HepG2 (cell line): ENCODE data around the gene GUCY2F. TPM values are rescaled to one million over a fixed set of nuclear protein-coding genes. Genes with fewer than 3 reads are reported as not detected.

Source experiments
- ATAC-seq: fragments of 200-7000 bp; cut with Tn5 transposase; 3 replicates; pipeline ENCODE4 v1.9.1; 2020; ENCODE audit warnings: mild to moderate bottlenecking, moderate library complexity
- BruUV-seq: library from RNA; stranded (reverse); fragments of 400-500 nt; replicated peaks from 2 replicates; lab custom pipeline; 2021; lab: Mats Ljungman, UMichigan
- CTCF ChIA-PET: fragments of 300-600 bp; formaldehyde crosslinking; extraction: SDS; loops from one replicate; lab custom pipeline; 2021; ENCODE audit warnings: low total read pairs, inconsistent platforms, low intra/inter-chr PET ratio; lab: Yijun Ruan, JAX
- POLR2A ChIA-PET: fragments of 350-600 bp; sonication (Branson Sonifier 250); formaldehyde crosslinking; loops from one replicate; lab custom pipeline; 2020; ENCODE audit warnings: antibody characterized with exemption, inconsistent platforms; lab: Yijun Ruan, JAX
- DNase-seq: peaks from one replicate; pipeline ENCODE4 v3.0.0-alpha.2; 2015; ENCODE audit warnings: low spot score
- FAIRE-seq: peaks from 3 replicates; lab custom pipeline; 2011; peaks lifted over from hg19 to GRCh38; lab: Jason Lieb, UNC
- H2AFZ ChIP-seq: one replicate; pipeline ENCODE4 v1.6.1; 2011; ENCODE audit warnings: low read length, inconsistent platforms
- H3K27ac ChIP-seq: fragments of 300-600 bp; 3 replicates; pipeline ENCODE4 v1.8.0; 2011; ENCODE audit warnings: mixed run types, mild to moderate bottlenecking, mixed read lengths, low read length, inconsistent platforms; ENCODE audit not compliant: insufficient read depth; ENCODE audit errors: extremely low read length
- H3K27me3 ChIP-seq, 2 experiments: fragments of 200-600 bp in 1 of 2; 2 replicates in 1 of 2; 3 replicates in 1 of 2; pipeline versions ENCODE4 v1.6.0 to v1.8.0; 2011; ENCODE audit warnings: low read length in 2 of 2, mild to moderate bottlenecking in 2 of 2, moderate library complexity in 2 of 2, inconsistent platforms in 1 of 2; ENCODE audit not compliant: insufficient read depth in 2 of 2, control insufficient read depth in 1 of 2
- H3K36me3 ChIP-seq, 2 experiments: fragments of 200-600 bp in 1 of 2; replicated peaks in 1 of 2; 2 replicates in 1 of 2; 3 replicates in 1 of 2; pipeline versions ENCODE4 v1.5.1 to v1.8.0; 2011; ENCODE audit warnings: low read length in 2 of 2, inconsistent platforms in 1 of 2; ENCODE audit not compliant: insufficient read depth in 2 of 2, control insufficient read depth in 1 of 2
- H3K4me1 ChIP-seq: 2 replicates; pipeline ENCODE4 v1.5.1; 2012; ENCODE audit warnings: low read length, inconsistent platforms; ENCODE audit not compliant: insufficient read depth
- H3K4me2 ChIP-seq: 2 replicates; pipeline ENCODE4 v1.6.0; 2011; ENCODE audit warnings: low read depth, low read length, inconsistent platforms
- H3K4me3 ChIP-seq, 3 experiments: fragments of 200-600 bp in 1 of 3; sonication (generic), shearing (Covaris generic) in 1 of 3; replicated peaks in 1 of 3; 2 replicates each; pipeline ENCODE4 v1.5.1; 2011 to 2016; ENCODE audit warnings: low read length in 3 of 3, inconsistent platforms in 2 of 3, low read depth in 2 of 3, mild to moderate bottlenecking in 2 of 3, control low read depth in 1 of 3, mixed read lengths in 1 of 3; ENCODE audit not compliant: insufficient read depth in 1 of 3
- H3K79me2 ChIP-seq: one replicate; pipeline ENCODE4 v1.6.1; 2011; ENCODE audit warnings: low read length, inconsistent platforms; ENCODE audit not compliant: insufficient read depth
- H3K9ac ChIP-seq: 2 replicates; pipeline ENCODE4 v1.6.0; 2011; ENCODE audit warnings: mild to moderate bottlenecking, low read depth, low read length, inconsistent platforms; ENCODE audit not compliant: insufficient read depth
- H3K9me3 ChIP-seq: 2 replicates; pipeline ENCODE4 v1.5.1; 2012; ENCODE audit warnings: mild to moderate bottlenecking, low read length
- H4K20me1 ChIP-seq: 2 replicates; pipeline ENCODE4 v1.6.0; 2011; ENCODE audit warnings: inconsistent platforms, mild to moderate bottlenecking, low read length, moderate library complexity; ENCODE audit not compliant: insufficient read depth
- NCOR1 ChIP-seq: fragments of 200-600 bp; sonication (generic); IDR thresholded peaks from 2 replicates; pipeline ENCODE4 v1.7.0; 2017; ENCODE audit warnings: antibody characterized with exemption, low read length, borderline replicate concordance
- POLR2AphosphoS5 ChIP-seq: IDR thresholded peaks from 2 replicates; pipeline ENCODE4 v1.6.1; 2012; ENCODE audit warnings: low read depth, low read length
- RARG ChIP-seq: sonication (generic); formaldehyde crosslinking; IDR thresholded peaks from 2 replicates; pipeline ENCODE4 v1.4.0; 2020; ENCODE audit warnings: low read depth, mild to moderate bottlenecking, missing genetic modification reagents
- REL ChIP-seq: sonication (generic); formaldehyde crosslinking; conservative IDR thresholded peaks from 2 replicates; pipeline ENCODE4 v1.8.0; 2022; ENCODE audit warnings: mild to moderate bottlenecking, missing genetic modification reagents, moderate library complexity
- SALL1 ChIP-seq: sonication (generic); formaldehyde crosslinking; IDR thresholded peaks from 2 replicates; pipeline ENCODE4 v1.8.0; 2022; ENCODE audit warnings: mild to moderate bottlenecking, missing genetic modification reagents
- SKI ChIP-seq: fragments of 450-650 bp; IDR thresholded peaks from one replicate; pipeline ENCODE4 v1.6.1; 2018; ENCODE audit warnings: mild to moderate bottlenecking; ENCODE audit not compliant: partially characterized antibody
- TBX2 ChIP-seq: sonication (generic); formaldehyde crosslinking; IDR thresholded peaks from 2 replicates; pipeline ENCODE4 v1.5.0; 2020; ENCODE audit warnings: missing genetic modification reagents, mild to moderate bottlenecking, borderline replicate concordance
- ZMYM4 ChIP-seq: sonication (generic); formaldehyde crosslinking; IDR thresholded peaks from 2 replicates; pipeline ENCODE4 v1.8.1; 2023; ENCODE audit warnings: mild to moderate bottlenecking, missing genetic modification reagents
- ZNF333 ChIP-seq: sonication (generic); formaldehyde crosslinking; IDR thresholded peaks from 2 replicates; pipeline ENCODE4 v1.4.0; 2020; ENCODE audit warnings: mild to moderate bottlenecking, missing genetic modification reagents, borderline replicate concordance
- ZNF34 ChIP-seq: sonication (generic); formaldehyde crosslinking; IDR thresholded peaks from 2 replicates; pipeline ENCODE4 v1.4.0; 2020; ENCODE audit warnings: mild to moderate bottlenecking, missing genetic modification reagents, borderline replicate concordance
- ZNF367 ChIP-seq: sonication (generic); formaldehyde crosslinking; IDR thresholded peaks from 2 replicates; pipeline ENCODE4 v1.4.0; 2020; ENCODE audit warnings: missing genetic modification reagents, borderline replicate concordance
- ZNF605 ChIP-seq: sonication (generic); formaldehyde crosslinking; IDR thresholded peaks from 2 replicates; pipeline ENCODE4 v1.8.0; 2022; ENCODE audit warnings: mild to moderate bottlenecking, missing genetic modification reagents
- ZNF749 ChIP-seq: sonication (generic); formaldehyde crosslinking; IDR thresholded peaks from 2 replicates; pipeline ENCODE4 v1.8.0; 2022; ENCODE audit warnings: mild to moderate bottlenecking, missing genetic modification reagents, moderate library complexity, borderline replicate concordance
- ZNF776 ChIP-seq: sonication (generic); formaldehyde crosslinking; IDR thresholded peaks from 2 replicates; pipeline ENCODE4 v1.4.0; 2020; ENCODE audit warnings: mild to moderate bottlenecking, missing genetic modification reagents
- ZNF841 ChIP-seq: sonication (generic); formaldehyde crosslinking; IDR thresholded peaks from 2 replicates; pipeline ENCODE4 v1.8.1; 2023; ENCODE audit warnings: missing genetic modification reagents, borderline replicate concordance
- WGBS: methylation state at CpG from one replicate; pipeline ENCODE4 v1.1.6; 2017; ENCODE audit warnings: low lambda C conversion rate; 5-methylcytosine and 5-hydroxymethylcytosine counted together
- in situ Hi-C: cut with HindIII; loops from 2 replicates; pipeline ENCODE4 v1.10.0; 2017; ENCODE audit warnings: low pct_unique_long_range_greater_than_20kb; ENCODE audit not compliant: extremely low pct_ligation_motif_present
- intact Hi-C: fragments of 100-400 bp; cut with micrococcal nuclease; formaldehyde crosslinking; loops from one replicate; pipeline ENCODE4 v1.10.0; 2022; ENCODE audit not compliant: unreplicated experiment
- polyA plus RNA-seq, 8 experiments: library from polyadenylated mRNA; depleted of rRNA in 3 of 8; stranded (reverse) in 7 of 8; unstranded in 1 of 8; fragments of >200 nt; fragmentation: Illumina TruSeq in 4 of 8; extraction: Trizol in 4 of 8; gene quantifications; 2 replicates each; pipeline versions ENCODE4 v1.2.1 to v1.2.3, GENCODE V29; 2011 to 2016; ENCODE audit warnings: low read depth in 4 of 8, missing spikeins in 1 of 8, mixed read lengths in 1 of 8; ENCODE audit not compliant: insufficient read depth in 1 of 8
- total RNA-seq, 5 experiments: library from RNA; depleted of rRNA; stranded (reverse); fragments of >200 nt; fragmentation: Illumina TruSeq; extraction: Trizol; gene quantifications; 2 replicates each; pipeline ENCODE4 v1.2.3, GENCODE V29; 2016; ENCODE audit warnings: low read depth in 1 of 5
- TF ChIP-seq, protein P1 (sequence below): IDR thresholded peaks from 2 replicates; pipeline ENCODE4 v1.6.1; 2016; ENCODE audit warnings: missing compliant biosample characterization, missing genetic modification reagents, borderline replicate concordance
- TF ChIP-seq, protein P2 (sequence below): sonication (generic); formaldehyde crosslinking; IDR thresholded peaks from 2 replicates; pipeline ENCODE4 v1.8.1; 2023; ENCODE audit warnings: missing genetic modification reagents, inconsistent platforms, borderline replicate concordance

The GUCY2F gene
- total and polyA plus RNA-seq, 2 of the 13 experiments (the other 11 are each of a cell fraction or from before 2014, with no cell fraction given), result 0.03 TPM; not detected in 1

DNA sequence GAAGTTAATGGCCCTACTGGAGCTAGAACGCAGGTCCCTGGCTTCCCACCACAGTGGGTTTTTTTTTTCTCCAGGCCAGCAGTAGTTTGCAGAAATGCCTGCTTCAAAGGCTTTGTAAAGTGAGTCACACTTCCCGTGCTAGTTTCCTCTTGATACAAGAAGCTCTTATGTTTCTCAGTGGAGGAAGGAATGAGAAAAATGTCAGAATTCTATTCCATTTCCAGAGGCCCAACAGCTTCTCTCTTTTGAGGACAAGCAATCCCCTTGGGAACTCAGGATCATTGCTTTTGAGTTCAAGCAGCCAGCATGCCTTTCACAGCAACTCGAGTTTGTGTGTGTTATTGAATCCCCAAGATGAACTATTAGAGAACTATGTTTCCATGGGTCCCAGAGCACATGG, 134.3 kb downstream of the GUCY2F start:
- TF ChIP-seq ZNF367 (CRISPR knock-in tag) (no peak), NCOR1 (no peak), SALL1 (CRISPR knock-in tag) (no peak), ZNF34 (CRISPR knock-in tag) (no peak), RARG (CRISPR knock-in tag) (no peak), ZMYM4 (CRISPR knock-in tag) (no peak), ZNF776 (CRISPR knock-in tag) (no peak)
- Histone ChIP-seq H3K9ac (no peak overlapping the region), H3K27me3 (no peaks in the 10 kb centered on the region), H3K79me2 (no peaks in the 10 kb centered on the region), H4K20me1 (no peaks in the 10 kb centered on the region), H3K36me3 (no peaks in the 10 kb centered on the region), H3K9me3 (no peaks in the 10 kb centered on the region), H3K4me3 (no peak overlapping the region), H3K4me2 (no peak overlapping the region), H3K4me1 (0 out of 2 replicates have a peak, but pooled peaks cover 9% of the 10 kb centered on the region), H2AFZ (no peak overlapping the region), H3K27ac (no peak overlapping the region)
- in situ Hi-C loops, result no loop called here
- no peak for ATAC-seq
- 0% methylated on average over 2 of the region's 3 CpGs for WGBS
- BruUV-seq, result no TSS peak
- no peak for DNase-seq
- ChIA-PET CTCF (no interaction called here), POLR2A (no interaction called here)
- intact Hi-C loops, result no loop called here
- no peak for FAIRE-seq

DNA sequence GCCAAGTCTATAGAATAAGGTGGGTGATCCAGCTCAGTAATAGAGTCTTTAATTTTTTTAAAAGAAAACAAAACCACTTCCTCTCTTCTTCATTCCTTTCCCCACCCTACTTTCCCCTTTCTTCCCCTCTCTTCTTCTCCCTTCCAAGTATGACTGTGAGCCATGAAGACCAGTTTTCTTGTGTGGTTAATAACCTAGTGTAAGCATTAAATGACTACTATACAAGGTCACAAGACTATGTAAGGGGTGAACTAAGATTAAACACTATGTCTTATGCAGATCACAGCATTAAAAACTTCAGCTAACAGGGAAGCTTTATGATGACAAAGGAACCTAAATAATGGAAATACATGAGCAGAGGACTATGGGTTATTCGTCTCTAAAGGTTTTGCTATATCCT, 135.4 kb downstream of the GUCY2F start:
- no peak overlapping the region for H2AFZ ChIP-seq
- no peaks in the 10 kb centered on the region for H4K20me1 ChIP-seq
- H3K9me3 ChIP-seq, result no peaks in the 10 kb centered on the region
- in situ Hi-C loops (no loop called here), intact Hi-C loops (no loop called here)
- WGBS, result 0% methylated on average over 1 of the region's 1 CpG
- H3K4me1 ChIP-seq, result no peaks in the 10 kb centered on the region
- H3K4me3 ChIP-seq, result no peak overlapping the region
- H3K9ac ChIP-seq, result no peak overlapping the region
- ATAC-seq (no peak), FAIRE-seq (no peak), DNase-seq (no peak)
- no peak overlapping the region for H3K27ac ChIP-seq
- no peaks in the 10 kb centered on the region for H3K27me3 ChIP-seq
- H3K4me2 ChIP-seq, result no peak overlapping the region
- POLR2A ChIA-PET, result no interaction called here
- no peaks in the 10 kb centered on the region for H3K79me2 ChIP-seq
- CTCF ChIA-PET, result no interaction called here
- no TSS peak for BruUV-seq
- no peaks in the 10 kb centered on the region for H3K36me3 ChIP-seq
- no peak for TF ChIP-seq REL
- TF ChIP-seq SKI, result no peak
- TF ChIP-seq, protein P1, sequence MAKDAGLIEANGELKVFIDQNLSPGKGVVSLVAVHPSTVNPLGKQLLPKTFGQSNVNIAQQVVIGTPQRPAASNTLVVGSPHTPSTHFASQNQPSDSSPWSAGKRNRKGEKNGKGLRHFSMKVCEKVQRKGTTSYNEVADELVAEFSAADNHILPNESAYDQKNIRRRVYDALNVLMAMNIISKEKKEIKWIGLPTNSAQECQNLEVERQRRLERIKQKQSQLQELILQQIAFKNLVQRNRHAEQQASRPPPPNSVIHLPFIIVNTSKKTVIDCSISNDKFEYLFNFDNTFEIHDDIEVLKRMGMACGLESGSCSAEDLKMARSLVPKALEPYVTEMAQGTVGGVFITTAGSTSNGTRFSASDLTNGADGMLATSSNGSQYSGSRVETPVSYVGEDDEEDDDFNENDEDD (CRISPR knock-in tag), result no peak
- no peak for TF ChIP-seq ZNF605
- no peak for TF ChIP-seq ZNF749 (CRISPR knock-in tag)
- no peak for TF ChIP-seq ZNF841 (CRISPR knock-in tag)
- TF ChIP-seq TBX2 (CRISPR knock-in tag), result no peak
- TF ChIP-seq POLR2AphosphoS5, result no peak
- no peak for TF ChIP-seq ZNF333
- TF ChIP-seq, protein P2, sequence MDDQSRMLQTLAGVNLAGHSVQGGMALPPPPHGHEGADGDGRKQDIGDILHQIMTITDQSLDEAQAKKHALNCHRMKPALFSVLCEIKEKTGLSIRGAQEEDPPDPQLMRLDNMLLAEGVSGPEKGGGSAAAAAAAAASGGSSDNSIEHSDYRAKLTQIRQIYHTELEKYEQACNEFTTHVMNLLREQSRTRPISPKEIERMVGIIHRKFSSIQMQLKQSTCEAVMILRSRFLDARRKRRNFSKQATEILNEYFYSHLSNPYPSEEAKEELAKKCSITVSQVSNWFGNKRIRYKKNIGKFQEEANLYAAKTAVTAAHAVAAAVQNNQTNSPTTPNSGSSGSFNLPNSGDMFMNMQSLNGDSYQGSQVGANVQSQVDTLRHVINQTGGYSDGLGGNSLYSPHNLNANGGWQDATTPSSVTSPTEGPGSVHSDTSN (CRISPR knock-in tag), result no peak
